22Rv1 (cell line): Measurements from ENCODE around the gene TRIM9.

Experiments
- CTCF ChIP-seq: fragments of 450-650 bp; IDR thresholded peaks from 2 replicates; pipeline ENCODE4 v1.5.1; 2017; ENCODE audit warnings: mild to moderate bottlenecking
- ZFX ChIP-seq: fragments of 450-650 bp; IDR thresholded peaks from 2 replicates; pipeline ENCODE4 v1.6.1; 2017; ENCODE audit warnings: antibody characterized with exemption, borderline replicate concordance

DNA sequence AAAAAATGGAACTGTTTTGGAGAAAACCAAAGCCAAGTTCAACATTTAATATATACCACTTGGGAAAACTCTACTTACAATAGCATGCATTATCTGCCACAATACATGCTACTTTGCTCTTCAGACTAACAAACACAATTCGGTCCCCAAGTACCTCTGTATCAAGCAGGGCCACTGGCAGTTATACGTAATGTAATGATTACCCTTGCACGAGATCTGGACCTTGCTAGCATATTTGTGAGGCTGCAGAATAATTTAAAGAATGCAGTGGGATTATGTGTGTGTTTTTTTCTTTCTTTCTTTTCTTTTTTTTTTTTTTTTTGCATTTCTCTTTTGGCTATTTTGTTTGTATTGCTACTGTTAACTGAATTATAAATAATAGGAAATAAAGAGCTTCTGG is 127.8 kb downstream of the TRIM9 start:
- TF ChIP-seq CTCF (no peak), ZFX (no peak)
